DOHH2 (cell line): ENCODE data around the gene TLK2.

Experiments used
- EZH2phosphoT487 ChIP-seq: fragments of 200-600 bp; sonication (generic); IDR thresholded peaks from 2 replicates; pipeline ENCODE4 v1.6.1; 2017; ENCODE audit warnings: borderline replicate concordance, mild to moderate bottlenecking, antibody characterized with exemption, low read length, moderate library complexity, mixed read lengths
- TF ChIP-seq, protein P1 (sequence below): fragments of 200-600 bp; sonication (generic); IDR thresholded peaks from one replicate; pipeline ENCODE4 v1.5.1; 2014; ENCODE audit warnings: antibody characterized with exemption, mild to moderate bottlenecking, low read depth, low read length; ENCODE audit not compliant: poor library complexity, severe bottlenecking

DNA sequence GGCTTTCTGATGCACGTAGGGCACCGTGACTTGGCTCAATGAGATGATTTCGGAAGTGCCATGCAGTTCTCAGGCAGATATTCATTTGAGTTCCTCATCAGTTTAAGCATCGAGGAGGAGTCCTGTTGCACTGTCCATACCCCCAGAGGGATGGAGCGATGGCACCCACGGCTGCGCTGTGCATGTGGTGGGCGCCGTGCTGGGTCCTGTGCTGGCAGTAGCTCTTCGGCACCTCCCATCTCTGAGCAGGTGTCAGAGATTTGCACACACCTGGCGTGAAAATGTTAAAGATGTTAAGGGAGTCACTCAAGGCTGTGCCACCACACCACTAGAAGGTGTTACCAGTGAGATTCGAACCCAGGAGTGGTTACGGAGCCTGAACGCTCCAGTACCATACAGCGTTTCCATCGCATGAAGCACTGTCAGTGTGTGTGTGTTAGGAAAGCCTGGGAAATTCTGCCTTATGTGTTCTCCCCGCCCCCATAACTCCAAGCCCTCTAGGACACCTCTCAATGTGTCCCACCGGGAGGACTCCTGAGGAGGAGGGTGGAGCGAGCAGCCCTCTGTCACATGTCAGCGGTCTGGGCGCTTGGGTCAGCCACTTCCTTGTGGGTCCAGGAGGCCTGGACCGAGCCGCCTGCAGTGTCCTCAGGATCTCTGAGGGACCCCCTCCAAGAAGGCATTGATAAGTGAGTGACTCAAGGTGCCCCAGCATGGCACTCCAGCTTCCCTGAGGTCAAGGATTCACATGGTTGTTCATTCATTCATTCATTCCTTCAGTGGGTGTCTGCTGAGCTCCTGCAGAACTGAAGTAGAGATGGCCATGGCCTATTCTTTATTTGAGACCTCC, 152.7 kb downstream of the TLK2 start:
- TF ChIP-seq, protein P1, sequence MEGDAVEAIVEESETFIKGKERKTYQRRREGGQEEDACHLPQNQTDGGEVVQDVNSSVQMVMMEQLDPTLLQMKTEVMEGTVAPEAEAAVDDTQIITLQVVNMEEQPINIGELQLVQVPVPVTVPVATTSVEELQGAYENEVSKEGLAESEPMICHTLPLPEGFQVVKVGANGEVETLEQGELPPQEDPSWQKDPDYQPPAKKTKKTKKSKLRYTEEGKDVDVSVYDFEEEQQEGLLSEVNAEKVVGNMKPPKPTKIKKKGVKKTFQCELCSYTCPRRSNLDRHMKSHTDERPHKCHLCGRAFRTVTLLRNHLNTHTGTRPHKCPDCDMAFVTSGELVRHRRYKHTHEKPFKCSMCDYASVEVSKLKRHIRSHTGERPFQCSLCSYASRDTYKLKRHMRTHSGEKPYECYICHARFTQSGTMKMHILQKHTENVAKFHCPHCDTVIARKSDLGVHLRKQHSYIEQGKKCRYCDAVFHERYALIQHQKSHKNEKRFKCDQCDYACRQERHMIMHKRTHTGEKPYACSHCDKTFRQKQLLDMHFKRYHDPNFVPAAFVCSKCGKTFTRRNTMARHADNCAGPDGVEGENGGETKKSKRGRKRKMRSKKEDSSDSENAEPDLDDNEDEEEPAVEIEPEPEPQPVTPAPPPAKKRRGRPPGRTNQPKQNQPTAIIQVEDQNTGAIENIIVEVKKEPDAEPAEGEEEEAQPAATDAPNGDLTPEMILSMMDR: no peak
- TF ChIP-seq EZH2phosphoT487: no peak
